Keratinocyte (primary cell): Measurements from ENCODE around the gene TCF23. TPM values are rescaled to one million over a fixed set of nuclear protein-coding genes. Genes with fewer than 3 reads are reported as not detected.

ENCODE experiments used
- DNase-seq: peaks from one replicate; pipeline ENCODE4 v3.0.0-alpha.2; 2011; ENCODE audit warnings: low read depth, missing footprints, low spot score
- FAIRE-seq: peaks from 2 replicates; lab custom pipeline; 2011; peaks lifted over from hg19 to GRCh38; lab: Jason Lieb, UNC
- H2AFZ ChIP-seq: 2 replicates; pipeline ENCODE4 v1.6.0; 2012; ENCODE audit warnings: low read length, control low read depth, inconsistent platforms; ENCODE audit not compliant: control insufficient read depth
- H3K27ac ChIP-seq: 2 replicates; pipeline ENCODE4 v1.5.1; 2011; ENCODE audit warnings: low read length; ENCODE audit not compliant: control insufficient read depth, insufficient read depth
- H3K27me3 ChIP-seq: 3 replicates; pipeline ENCODE4 v1.6.0; 2011; ENCODE audit warnings: low read length; ENCODE audit not compliant: control insufficient read depth, insufficient read depth; ENCODE audit errors: extremely low read depth
- H3K36me3 ChIP-seq, 2 experiments: 2 replicates in 1 of 2; 3 replicates in 1 of 2; pipeline ENCODE4 v1.5.1; 2011; ENCODE audit warnings: low read length in 2 of 2, mild to moderate bottlenecking in 1 of 2; ENCODE audit not compliant: control insufficient read depth in 2 of 2, insufficient read depth in 2 of 2; ENCODE audit errors: extremely low read depth in 1 of 2
- H3K4me1 ChIP-seq: 3 replicates; pipeline ENCODE4 v1.5.1; 2011; ENCODE audit warnings: low read length; ENCODE audit not compliant: control insufficient read depth, insufficient read depth; ENCODE audit errors: extremely low read depth
- H3K4me2 ChIP-seq: 3 replicates; pipeline ENCODE4 v1.6.0; 2011; ENCODE audit warnings: low read depth, low read length; ENCODE audit not compliant: control insufficient read depth, insufficient read depth; ENCODE audit errors: extremely low read depth
- H3K4me3 ChIP-seq, 3 experiments: fragments of 200-600 bp in 1 of 3; sonication (generic) in 1 of 3; 2 replicates in 2 of 3; 3 replicates in 1 of 3; pipeline ENCODE4 v1.5.1; 2011 to 2016; ENCODE audit warnings: low read length in 3 of 3, mild to moderate bottlenecking in 3 of 3, control low read depth in 2 of 3, inconsistent platforms in 1 of 3, low read depth in 1 of 3, mixed read lengths in 1 of 3, mixed run types in 1 of 3, moderate library complexity in 1 of 3; ENCODE audit not compliant: control insufficient read depth in 2 of 3, insufficient read depth in 2 of 3; ENCODE audit errors: extremely low read depth in 1 of 3
- H3K79me2 ChIP-seq: 2 replicates; pipeline ENCODE4 v1.6.0; 2012; ENCODE audit warnings: low read length; ENCODE audit not compliant: control insufficient read depth, insufficient read depth
- H3K9ac ChIP-seq: 3 replicates; pipeline ENCODE4 v1.6.0; 2011; ENCODE audit warnings: low read length; ENCODE audit not compliant: control insufficient read depth, insufficient read depth; ENCODE audit errors: extremely low read depth
- H3K9me1 ChIP-seq: 3 replicates; pipeline ENCODE4 v1.6.0; 2011; ENCODE audit warnings: low read length; ENCODE audit not compliant: control insufficient read depth, insufficient read depth; ENCODE audit errors: extremely low read depth
- H3K9me3 ChIP-seq: 2 replicates; pipeline ENCODE4 v1.5.1; 2012; ENCODE audit warnings: low read depth, low read length; ENCODE audit not compliant: control insufficient read depth
- H4K20me1 ChIP-seq: 3 replicates; pipeline ENCODE4 v1.6.0; 2011; ENCODE audit warnings: low read length; ENCODE audit not compliant: control insufficient read depth, insufficient read depth; ENCODE audit errors: extremely low read depth
- CTCF ChIP-seq, 3 experiments: IDR thresholded peaks in 1 of 3; conservative IDR thresholded peaks in 1 of 3; optimal IDR thresholded peaks in 1 of 3; 2 replicates in 2 of 3; 3 replicates in 1 of 3; pipeline versions ENCODE3 to v1.5.1; 2011; ENCODE audit warnings: low read length in 3 of 3, mild to moderate bottlenecking in 3 of 3, moderate library complexity in 2 of 3, control low read depth in 1 of 3, inconsistent platforms in 1 of 3; ENCODE audit not compliant: insufficient read depth in 2 of 3; ENCODE audit errors: extremely low read depth in 1 of 3
- EZH2 ChIP-seq: IDR thresholded peaks from one replicate; pipeline ENCODE4 v1.6.1; 2012; ENCODE audit warnings: inconsistent platforms, mild to moderate bottlenecking, low read length, moderate library complexity
- dilution Hi-C: fragments of 300-500 bp; cut with MboI; formaldehyde crosslinking; loops from one replicate; pipeline ENCODE4 v1.7.0; 2020; ENCODE audit warnings: low sequenced_read_pairs; ENCODE audit not compliant: extremely low pct_ligation_motif_present
- polyA plus RNA-seq, 5 experiments: library from polyadenylated mRNA; depleted of rRNA in 3 of 5; stranded (reverse) in 3 of 5; stranded (forward) in 1 of 5; unstranded in 1 of 5; fragments of >200 nt; gene quantifications; 1 replicate in 1 of 5; 2 replicates in 3 of 5; 3 replicates in 1 of 5; pipeline versions ENCODE4 v1.2.1 to v1.2.3, GENCODE V29; 2011 to 2012; ENCODE audit warnings: missing spikeins in 2 of 5, low read depth in 1 of 5, low replicate concordance in 1 of 5

Gene TCF23
- polyA plus RNA-seq, 1 donor (not counting 4 experiments of a cell fraction or from before 2014, with no cell fraction given), result not detected

DNA sequence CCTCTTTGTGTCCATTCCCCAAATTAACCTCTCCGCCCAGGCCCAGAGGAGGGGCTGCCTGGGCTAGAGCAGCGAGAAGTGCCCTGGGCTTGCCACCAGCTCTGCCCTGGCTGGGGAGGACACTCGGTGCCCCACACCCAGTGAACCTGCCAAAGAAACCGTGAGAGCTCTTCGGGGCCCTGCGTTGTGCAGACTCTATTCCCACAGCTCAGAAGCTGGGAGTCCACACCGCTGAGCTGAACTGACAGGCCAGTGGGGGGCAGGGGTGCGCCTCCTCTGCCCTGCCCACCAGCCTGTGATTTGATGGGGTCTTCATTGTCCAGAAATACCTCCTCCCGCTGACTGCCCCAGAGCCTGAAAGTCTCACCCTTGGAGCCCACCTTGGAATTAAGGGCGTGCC is 48.8 kb upstream of the TCF23 start:
- Histone ChIP-seq H3K4me2 (no peak overlapping the region), H3K4me1 (peaks cover 4% of the 10 kb centered on the region), H3K9ac (no peak overlapping the region), H2AFZ (no peak overlapping the region), H3K4me3 (no peak overlapping the region), H3K36me3 (no peaks in the 10 kb centered on the region), H3K9me1 (no peaks in the 10 kb centered on the region), H3K79me2 (no peaks in the 10 kb centered on the region), H3K9me3 (no peaks in the 10 kb centered on the region), H4K20me1 (peaks cover 4% of the 10 kb centered on the region), H3K27ac (no peak overlapping the region), H3K27me3 (peaks cover 9% of the 10 kb centered on the region)
- TF ChIP-seq CTCF (optimal IDR thresholded peaks at IDR 0.05 in 1 of 3, IDR thresholded peaks at IDR 0.05 in 1 of 3, conservative IDR thresholded peaks at IDR 0.05 in 1 of 3; ENCODE audit: extremely low read depth in 1 of 3, insufficient read depth in 2 of 3, low read length in 3 of 3) (no peak), EZH2 (no peak)
- no peak for DNase-seq
- dilution Hi-C loops, result no loop called here
- FAIRE-seq, result no peak

- H3K4me2 ChIP-seq, result no peak overlapping the region
- dilution Hi-C loops, result no loop called here
- FAIRE-seq, result no peak
- no peaks in the 10 kb centered on the region for H3K36me3 ChIP-seq
- no peaks in the 10 kb centered on the region for H3K4me1 ChIP-seq
- H3K9ac ChIP-seq, result no peak overlapping the region
- H2AFZ ChIP-seq, result no peak overlapping the region
- peaks cover 4% of the 10 kb centered on the region for H4K20me1 ChIP-seq
- DNase-seq, result no peak
- no peaks in the 10 kb centered on the region for H3K9me3 ChIP-seq
- no peak overlapping the region for H3K27ac ChIP-seq
- H3K4me3 ChIP-seq, result no peak overlapping the region
- no peaks in the 10 kb centered on the region for H3K9me1 ChIP-seq
- no peak for TF ChIP-seq EZH2
- no peak for TF ChIP-seq CTCF (optimal IDR thresholded peaks at IDR 0.05 in 1 of 3, IDR thresholded peaks at IDR 0.05 in 1 of 3, conservative IDR thresholded peaks at IDR 0.05 in 1 of 3; ENCODE audit: extremely low read depth in 1 of 3, insufficient read depth in 2 of 3, low read length in 3 of 3)
- H3K79me2 ChIP-seq, result no peaks in the 10 kb centered on the region
- peaks cover 9% of the 10 kb centered on the region for H3K27me3 ChIP-seq
Measured at GRCh38 chr2:27102329-27102728, 46.5 kb upstream of the TCF23 start.
